GM18507 (cell line): Measurements from ENCODE around the gene GNRH2.
"Not testable (repeated sequence)": the region's sequence is repeated elsewhere in the genome, so short reads cannot be mapped to it uniquely, and the experiment has no call there.

Experiments used
- DNase-seq: peaks from one replicate; pipeline ENCODE4 v3.0.0; 2011; ENCODE audit warnings: low read depth; ENCODE audit not compliant: insufficient read length; ENCODE audit errors: extremely low spot score
- FAIRE-seq: peaks from 2 replicates; lab custom pipeline; 2011; peaks lifted over from hg19 to GRCh38; lab: Jason Lieb, UNC

GNRH2 gene

DNA sequence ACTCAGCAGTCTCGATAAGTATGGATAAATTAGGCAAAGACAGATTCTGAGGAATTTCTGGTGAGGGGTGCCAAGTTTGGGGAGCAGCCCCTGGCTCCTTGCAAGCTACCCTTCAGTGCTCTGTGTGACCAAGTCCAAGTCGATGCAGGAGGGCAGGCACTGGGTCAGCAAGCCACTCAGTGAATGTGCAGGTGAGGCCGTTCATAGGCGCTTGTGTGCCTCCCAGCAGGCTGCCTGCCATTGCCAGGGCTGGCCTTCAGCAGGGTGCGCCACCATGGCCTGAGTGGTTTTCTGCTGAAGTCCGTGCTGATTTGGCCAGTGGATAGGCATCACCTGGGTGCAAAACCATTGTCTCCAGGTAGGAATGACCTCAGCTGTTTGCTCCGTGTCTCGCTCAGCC, 3.3 kb upstream of the GNRH2 start:
- no peak for DNase-seq
- no peak for FAIRE-seq

DNA sequence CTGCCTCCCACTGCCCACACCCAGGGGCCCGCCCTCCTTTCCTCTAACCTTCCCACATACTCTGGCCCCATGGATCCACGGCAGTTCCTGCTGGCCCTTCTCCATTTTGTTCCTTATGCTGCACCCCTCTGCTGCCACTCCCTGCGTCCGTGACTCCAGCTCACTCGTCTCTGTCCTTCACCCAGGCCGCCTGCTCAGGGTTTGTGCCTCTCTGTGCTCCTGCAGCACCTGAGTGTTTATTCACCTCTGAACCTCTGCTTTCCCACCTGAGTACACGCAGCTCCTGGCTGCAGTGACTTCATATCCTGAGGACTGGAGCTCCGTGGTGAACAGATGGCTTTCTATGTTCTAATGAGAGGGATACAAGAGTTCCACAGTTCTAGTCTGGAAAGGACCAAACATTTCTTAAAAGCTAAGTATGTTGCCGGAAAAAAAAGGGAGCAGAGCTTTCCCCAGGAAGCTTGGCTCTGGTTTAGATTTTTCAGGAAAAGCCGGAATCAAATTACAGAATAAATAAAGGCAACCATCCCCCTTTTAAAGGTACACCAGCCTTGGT, 1.5 kb upstream of the GNRH2 start:
- FAIRE-seq = no peak

DNA sequence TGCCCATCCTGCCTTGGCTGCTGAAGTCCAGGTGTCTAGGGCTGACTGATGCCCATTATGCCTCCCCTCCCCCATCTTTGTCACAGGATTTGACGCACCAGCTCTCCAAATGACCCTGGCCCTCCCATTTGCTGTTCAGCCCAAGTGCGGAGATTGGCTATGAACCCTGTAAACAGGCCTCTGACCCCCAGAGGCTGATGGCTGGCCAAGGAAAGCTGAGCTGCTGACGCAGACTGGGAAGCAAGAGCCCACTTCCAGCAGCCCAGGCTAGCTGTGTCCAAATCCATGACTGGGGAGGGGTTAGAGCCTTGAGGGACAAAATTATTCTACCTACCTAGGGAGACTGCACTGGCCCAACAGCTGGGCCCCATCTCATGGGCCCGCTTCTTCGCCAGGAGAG, 797 bp upstream of the GNRH2 start:
- DNase-seq (no peak), FAIRE-seq (no peak)

More for the DNA sequence above, 1.5 kb upstream of the GNRH2 start:
- no peak for DNase-seq

DNA sequence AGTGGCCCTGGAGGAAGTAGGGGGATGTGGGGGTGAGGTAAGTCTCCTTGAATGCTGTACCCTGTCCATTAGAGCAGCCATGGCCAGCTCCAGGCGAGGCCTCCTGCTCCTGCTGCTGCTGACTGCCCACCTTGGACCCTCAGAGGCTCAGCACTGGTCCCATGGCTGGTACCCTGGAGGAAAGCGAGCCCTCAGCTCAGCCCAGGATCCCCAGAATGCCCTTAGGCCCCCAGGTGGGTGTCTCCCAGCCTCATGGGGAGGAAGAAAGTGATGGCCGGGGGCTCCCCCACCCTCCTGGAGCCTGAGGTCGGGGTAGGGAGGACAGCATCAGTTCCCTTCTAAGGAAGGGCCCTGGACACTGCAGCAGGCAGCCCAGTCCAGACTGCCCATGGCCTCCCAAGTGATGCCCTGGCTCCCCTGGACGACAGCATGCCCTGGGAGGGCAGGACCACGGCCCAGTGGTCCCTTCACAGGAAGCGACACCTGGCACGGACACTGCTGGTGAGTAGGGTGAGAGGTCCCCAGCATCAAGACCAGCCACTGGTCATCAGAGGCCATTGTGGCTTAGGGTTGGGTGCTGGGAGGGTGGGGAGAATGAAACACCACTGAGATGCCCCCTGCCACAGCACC, 1.0 kb downstream of the GNRH2 start:
- no peak for FAIRE-seq

DNA sequence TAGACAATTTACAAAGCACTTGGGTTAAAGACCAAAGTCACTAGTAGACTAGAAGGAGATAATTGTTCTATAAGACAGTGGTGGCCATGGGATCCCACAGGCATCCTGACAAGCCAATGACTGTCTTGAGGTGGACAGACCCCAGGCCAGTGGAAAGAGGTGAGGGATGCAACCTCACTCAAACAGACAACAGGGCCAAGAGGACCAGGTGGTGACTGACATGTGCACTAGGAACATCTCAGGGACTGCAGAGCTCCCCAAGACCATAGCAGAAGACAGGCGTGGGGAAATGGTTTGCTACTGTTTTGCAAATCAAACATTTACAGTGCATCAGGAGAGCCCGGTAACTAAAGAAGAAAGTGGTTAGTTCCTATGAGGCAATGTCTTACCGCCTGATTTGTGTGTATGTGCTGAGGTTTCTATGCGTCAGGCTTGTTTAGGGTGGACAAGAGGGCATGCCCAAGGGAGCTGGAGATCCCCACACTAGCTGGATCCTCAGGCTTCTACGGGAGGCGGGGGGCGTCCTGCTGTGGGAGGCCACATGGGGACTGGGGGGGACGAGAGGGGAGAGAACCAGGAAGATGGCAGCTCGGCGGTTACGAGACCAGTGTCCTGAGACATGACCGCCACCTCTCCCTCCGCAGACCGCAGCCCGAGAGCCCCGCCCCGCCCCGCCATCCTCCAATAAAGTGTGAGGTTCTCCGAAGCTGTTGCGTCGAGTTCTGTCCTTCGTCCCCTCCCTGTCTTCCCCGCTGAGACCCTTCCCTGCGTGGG, 1.8 kb downstream of the GNRH2 start:
- peak; percentile 64 for DNase-seq
- FAIRE-seq = no peak

More for the DNA sequence above, 1.0 kb downstream of the GNRH2 start:
- DNase-seq = no peak

DNA sequence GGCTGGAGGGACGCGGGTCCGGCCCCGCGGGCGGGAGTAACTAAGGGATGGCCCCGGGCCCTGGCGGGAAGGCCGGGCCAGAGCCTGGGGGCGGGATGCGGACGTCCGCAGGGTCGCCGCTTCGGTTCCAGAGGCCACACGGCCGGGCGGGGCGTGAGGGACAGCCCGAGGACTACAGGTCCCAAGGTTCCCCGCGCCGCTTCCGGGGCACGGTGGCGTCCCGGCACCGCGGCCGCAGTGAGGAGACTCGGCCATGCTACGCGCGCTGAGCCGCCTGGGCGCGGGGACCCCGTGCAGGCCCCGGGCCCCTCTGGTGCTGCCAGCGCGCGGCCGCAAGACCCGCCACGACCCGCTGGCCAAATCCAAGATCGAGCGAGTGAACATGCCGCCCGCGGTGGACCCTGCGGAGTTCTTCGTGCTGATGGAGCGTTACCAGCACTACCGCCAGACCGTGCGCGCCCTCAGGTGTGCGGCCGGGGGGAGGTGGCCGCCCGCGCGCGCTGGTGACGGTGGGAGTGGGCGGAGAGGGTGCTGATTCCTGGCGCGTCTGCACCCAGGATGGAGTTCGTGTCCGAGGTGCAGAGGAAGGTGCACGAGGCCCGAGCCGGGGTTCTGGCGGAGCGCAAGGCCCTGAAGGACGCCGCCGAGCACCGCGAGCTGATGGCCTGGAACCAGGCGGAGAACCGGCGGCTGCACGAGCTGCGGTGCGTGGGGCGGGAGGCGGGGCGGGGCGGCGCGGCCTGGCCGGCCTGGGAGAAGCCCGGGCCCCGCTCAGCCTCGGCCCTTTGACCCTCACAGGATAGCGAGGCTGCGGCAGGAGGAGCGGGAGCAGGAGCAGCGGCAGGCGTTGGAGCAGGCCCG, 2.6 kb downstream of the GNRH2 start, which contains the start of gene MRPS26:
MRPS26 (plus strand) TSS at position 237 of the 861 bp plus-strand sequence; CDS start at position 254, 17 bp downstream.
- FAIRE-seq (peak; percentile 95), DNase-seq (peak; percentile 91)

DNA sequence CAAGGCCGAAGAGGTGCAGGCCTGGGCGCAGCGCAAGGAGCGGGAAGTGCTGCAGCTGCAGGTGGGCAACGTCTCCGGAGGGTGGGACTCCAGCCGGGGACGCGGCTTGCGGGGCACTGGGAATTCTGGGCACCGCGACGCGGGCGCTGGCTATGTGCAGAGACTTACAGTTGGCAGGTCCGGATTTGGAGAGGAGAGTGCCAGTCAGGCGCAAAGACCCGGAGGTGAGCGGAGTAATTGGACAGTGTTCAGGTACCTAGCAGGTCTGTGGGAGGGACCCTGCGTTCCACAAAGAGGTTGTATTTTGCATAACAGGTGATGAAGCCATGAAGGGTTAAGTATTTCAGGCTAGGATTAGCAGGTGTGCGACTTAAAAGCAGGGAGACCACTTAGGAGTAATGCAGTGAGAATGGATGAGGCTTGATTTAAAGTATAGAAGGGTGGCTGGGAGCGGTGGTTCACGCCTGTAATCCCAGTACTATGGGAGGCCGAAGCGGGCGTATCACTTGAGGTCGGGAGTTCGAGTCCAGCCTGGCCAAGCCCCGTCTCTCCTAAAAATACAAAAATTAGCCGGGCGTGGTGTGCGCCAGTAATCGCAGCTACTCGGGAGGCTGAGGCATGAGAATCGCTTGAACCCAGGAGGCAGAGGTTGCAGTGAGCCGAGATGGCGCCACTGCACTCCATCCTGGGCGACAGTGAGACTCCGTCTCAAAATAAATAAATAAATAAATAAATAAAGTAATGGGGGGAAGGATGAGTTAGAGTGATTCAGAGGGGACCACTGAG, 3.4 kb downstream of the GNRH2 start:
- FAIRE-seq (peak; percentile 12), DNase-seq (no peak)

DNA sequence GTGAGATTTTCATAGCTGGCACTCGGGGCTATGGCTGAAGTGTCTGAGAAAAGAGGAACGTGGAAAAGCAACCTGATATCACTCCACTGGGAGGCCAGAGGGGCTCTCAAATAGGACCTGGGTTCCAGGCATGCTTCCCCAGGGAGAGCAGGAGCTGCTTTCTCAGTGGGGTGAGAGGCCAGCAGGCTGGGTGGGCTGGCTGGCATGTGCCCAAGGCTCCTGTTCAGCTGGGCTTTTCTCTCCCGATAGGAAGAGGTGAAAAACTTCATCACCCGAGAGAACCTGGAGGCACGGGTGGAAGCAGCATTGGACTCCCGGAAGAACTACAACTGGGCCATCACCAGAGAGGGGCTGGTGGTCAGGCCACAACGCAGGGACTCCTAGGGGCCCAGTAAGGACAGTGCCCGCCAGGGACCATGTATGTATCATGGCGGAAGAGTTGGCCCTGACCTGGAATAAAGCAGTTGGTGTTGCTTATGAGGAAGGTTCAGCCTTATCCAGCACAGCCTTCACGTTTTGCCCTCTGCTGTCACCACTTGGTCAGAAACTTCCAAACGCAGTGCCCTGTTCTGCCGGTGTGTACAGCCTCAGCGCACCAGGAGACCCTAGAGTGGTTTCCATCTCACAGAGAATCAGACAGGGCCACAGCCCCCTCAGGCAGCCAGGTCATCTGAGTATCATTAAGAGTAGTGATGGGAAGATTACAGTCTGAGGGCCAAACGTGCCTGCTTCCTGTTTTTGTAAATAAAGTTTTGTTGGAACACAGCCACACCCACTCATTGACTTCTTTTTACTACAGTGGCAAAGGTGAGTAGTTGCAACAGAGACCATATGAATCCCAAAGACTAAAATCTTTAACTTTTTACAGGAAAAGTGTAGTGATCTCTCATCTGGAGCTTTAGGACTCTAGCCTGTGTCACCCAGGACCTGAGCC, 4.3 kb downstream of the GNRH2 start:
- no peak for DNase-seq
- no peak for FAIRE-seq

DNA sequence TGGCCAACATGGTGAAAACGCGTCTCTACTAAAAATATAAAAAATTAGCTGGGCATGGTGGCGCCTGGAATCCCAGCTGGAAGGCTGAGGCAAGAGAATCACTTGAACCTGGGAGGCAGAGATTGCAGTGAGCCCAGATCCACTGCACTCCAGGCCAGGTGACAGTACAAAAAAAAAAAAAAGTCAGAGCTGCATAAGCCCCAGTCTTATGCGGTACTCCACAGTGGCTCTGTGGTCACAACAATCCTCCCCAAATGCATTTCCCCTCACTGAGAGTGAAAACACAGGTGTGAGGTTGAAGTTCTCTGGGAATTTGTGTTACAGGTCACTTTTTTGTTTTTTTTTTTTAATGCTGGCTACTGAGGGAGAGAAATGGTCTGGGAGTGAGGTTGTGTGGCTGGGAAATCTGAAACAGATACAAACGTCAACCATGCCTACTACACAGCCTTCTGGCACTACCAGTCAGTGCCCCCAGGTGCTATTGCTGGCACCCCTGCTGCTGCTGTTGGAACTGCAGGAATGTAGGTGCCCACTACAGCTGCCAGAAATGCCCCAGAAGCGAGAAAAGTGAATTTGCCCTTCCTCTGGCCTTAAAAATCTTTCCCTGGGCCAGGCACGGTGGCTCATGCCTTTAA, 8.1 kb downstream of the GNRH2 start:
- DNase-seq (no peak), FAIRE-seq (no peak)

DNA sequence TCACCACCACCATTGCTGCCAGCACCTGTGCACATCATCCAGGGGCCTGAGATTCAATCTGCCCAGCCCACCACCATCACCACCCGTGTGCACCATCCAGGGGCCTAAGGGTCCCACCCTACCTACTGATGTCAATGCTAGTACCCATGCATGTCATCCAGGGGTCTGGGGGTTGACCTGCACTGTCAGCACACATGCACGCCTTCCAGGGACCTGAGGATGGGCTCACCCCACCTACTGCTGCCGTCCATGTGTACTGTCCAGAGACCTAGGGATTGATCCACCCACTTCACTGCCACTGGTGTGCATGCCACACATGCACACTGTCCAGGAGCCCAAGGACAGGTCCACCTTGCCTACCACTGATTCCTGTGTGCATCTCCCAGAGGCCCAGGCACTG, 16.1 kb downstream of the GNRH2 start:
- FAIRE-seq = no peak
- DNase-seq = no peak

DNA sequence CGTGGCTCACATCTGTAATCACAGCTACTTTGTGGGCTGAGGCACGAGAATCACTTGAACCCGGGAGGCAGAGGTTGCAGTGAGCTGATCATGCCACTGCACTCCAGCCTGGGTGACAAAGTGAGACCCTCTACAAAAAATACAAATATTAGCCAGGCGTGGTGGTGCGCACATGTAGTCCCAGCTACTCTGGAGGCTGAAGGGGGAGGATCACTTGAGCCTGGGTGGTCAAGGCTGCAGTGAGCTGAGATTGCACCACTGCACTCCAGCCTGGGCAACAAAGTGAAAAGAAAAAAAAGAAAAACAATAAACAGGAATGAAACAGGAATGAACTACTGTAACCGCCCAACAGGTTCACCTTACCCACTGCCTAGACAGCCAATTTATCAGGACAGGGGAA, 20.7 kb downstream of the GNRH2 start:
- FAIRE-seq, DNase-seq: not testable (repeated sequence)

DNA sequence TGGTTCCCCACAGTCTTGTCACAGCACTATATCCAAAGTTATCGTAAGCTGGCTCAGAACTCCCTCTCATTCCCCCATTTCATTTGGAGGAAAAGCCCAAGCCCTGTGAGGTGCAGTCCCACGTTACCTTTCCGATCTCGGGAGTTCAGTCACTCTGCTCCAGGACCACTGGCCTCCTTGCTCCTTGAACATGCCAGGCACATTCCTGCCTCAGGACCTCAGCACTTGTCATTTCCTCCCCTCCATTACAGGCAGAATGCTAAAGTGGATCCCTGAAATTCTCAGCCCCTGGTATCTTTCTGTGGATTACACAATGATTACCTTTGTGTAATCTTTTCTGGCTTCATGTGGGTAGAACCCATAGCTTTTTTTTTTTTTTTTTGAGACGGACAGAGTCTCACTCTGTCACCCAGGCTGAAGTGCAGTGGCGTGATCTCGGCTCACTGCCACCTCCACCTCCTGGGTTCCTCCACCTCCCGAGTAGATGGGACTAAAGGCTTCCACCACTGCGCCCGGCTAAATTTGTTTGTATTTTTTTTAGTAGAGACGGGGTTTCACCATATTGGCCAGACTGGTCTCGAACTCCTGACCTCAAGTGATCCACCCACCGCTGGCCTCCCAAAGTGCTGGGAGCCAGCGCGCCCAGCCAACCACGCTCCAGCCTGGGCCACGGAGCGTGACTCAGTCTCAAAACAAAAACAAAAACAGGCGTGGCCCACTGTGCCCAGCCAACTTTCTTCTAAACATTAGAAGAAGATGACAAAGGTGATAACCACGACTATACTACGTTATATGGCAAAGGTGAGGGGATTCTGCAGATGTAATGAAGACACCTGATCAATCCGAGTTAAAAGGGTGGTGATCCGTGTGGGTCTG, 24.0 kb downstream of the GNRH2 start:
- DNase-seq (no peak), FAIRE-seq (no peak)

DNA sequence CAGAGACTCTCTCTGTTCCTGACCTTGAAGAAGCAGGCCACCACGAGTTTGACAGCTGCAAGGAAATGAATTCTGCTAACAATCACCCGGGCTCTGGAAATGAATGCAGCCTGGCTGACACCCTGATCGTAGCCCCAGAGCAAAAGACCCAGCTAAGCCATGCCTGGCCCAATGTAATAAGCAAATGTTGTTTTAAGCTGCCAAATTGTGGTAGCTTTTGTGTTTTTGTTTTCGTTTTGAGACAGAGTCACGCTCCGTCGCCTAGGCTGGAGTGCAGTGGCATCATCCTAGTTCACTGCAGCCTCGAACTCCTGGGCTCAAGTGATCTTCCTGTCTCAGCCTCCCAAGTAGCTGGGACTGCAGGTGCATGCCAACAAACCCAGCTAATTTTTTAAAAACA, 24.7 kb downstream of the GNRH2 start:
- peak; percentile 88 for FAIRE-seq

DNA sequence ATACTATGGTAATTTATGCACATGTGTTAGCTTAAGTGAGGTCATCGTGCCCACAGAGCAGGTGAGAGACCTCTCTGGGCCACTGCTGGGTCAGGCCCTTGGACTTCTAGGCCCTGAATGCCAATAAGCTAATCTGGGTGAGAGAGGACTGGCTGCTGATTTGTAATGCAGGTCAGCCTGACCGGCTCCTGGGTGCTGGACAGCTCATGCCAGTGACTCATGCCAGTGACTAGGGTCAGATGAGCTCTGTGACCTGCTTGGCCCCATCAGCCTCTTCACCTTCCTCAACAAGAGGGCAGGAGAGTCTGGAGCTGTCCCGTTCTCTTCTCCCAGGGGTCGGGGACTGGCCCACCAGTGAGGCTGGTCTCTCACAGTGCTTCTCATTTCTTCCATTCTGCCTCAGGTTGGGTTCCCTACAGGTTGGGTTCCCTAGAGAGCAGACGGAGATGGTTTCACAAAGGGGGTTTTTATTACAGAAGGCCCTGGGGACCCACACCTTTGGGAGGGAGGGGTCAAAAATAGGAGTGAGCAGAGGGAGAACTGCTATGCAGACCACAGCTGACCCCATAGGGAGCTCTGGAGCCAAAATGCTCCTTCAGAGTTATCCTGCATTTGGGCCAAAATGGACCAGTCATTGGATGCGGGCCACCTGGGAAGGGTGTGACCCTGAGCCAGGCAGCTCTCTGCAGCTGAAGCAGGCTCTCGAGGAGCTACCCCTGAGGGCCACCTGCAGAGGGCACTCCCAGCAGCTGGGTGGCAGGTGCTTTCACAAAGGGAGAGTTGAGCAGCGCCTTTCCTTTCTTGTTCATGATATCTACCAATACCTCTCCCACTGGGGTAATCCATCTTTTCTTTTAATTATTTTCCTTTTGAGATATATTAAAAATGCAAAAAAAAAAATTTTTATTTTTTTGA, 25.8 kb downstream of the GNRH2 start:
- no peak for FAIRE-seq

More for the DNA sequence above, 24.7 kb downstream of the GNRH2 start:
- no peak for DNase-seq

DNA sequence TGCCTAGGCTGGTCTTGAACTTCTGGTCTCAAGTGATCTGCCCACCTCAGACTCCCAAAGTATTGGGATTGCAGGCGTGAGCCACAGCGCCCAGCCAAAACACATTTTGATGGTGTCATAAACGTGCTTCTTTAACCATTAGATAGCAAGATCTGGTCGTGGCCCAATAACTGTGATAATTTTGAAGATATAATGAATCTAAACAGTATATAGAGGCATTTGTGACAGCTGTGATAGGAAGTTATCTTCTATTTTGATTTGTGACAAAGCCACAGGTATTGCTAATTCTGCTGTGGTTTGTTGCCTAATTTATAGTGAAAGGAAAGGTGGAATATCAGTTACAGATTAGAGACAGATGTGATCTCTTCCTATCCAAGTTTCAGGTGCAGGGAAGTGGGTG, 27.3 kb downstream of the GNRH2 start:
- DNase-seq = no peak
- FAIRE-seq = no peak

More for the DNA sequence above, 25.8 kb downstream of the GNRH2 start:
- DNase-seq = no peak

DNA sequence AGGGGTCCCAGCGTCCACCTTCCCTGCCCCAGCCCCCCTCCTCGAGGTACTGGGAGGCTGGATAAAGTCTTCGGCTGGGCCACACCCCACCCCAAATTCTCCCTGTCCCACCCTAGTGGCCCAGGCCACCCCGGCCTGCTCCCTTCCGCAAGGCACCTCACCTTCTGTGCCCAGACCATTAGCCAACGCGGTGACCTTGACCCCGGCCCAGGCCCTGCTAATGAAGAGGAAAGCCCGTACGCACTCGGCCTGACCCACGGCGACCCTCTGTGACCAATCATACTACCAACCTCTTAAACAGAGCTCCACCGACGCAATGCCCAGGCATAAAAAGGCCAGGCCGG, 27.8 kb downstream of the GNRH2 start:
- DNase-seq (no peak), FAIRE-seq (no peak)
